Osteoblast (primary cell): ENCODE data around the gene TMEM101. TPM values are rescaled to one million over a fixed set of nuclear protein-coding genes. Genes with fewer than 3 reads are reported as not detected.

Source experiments
- DNase-seq: peaks from one replicate; pipeline ENCODE4 v3.0.0; 2011; ENCODE audit warnings: low spot score, mixed read lengths; ENCODE audit not compliant: insufficient read length; ENCODE audit errors: missing footprints
- H2AFZ ChIP-seq: 2 replicates; pipeline ENCODE4 v1.6.0; 2011; ENCODE audit warnings: mild to moderate bottlenecking, low read length
- H3K27ac ChIP-seq: 2 replicates; pipeline ENCODE4 v1.5.1; 2011; ENCODE audit warnings: mild to moderate bottlenecking, low read depth, low read length, moderate library complexity
- H3K27me3 ChIP-seq: 2 replicates; pipeline ENCODE4 v1.6.0; 2012; ENCODE audit warnings: mild to moderate bottlenecking, control low read depth, inconsistent platforms, low read length, moderate library complexity; ENCODE audit not compliant: insufficient read depth
- H3K36me3 ChIP-seq: 2 replicates; pipeline ENCODE4 v1.5.1; 2011; ENCODE audit warnings: mild to moderate bottlenecking, low read length, control low read depth, moderate library complexity; ENCODE audit not compliant: insufficient read depth
- H3K4me1 ChIP-seq: 2 replicates; pipeline ENCODE4 v1.5.1; 2011; ENCODE audit warnings: mild to moderate bottlenecking, low read length, control low read depth, moderate library complexity; ENCODE audit not compliant: insufficient read depth
- H3K4me2 ChIP-seq: 2 replicates; pipeline ENCODE4 v1.6.0; 2011; ENCODE audit warnings: mild to moderate bottlenecking, low read length; ENCODE audit not compliant: insufficient read depth
- H3K4me3 ChIP-seq: fragments of 200-600 bp; sonication (generic); 3 replicates; pipeline ENCODE4 v1.5.1; 2012; ENCODE audit warnings: mild to moderate bottlenecking, low read length, inconsistent platforms; ENCODE audit not compliant: insufficient read depth
- H3K79me2 ChIP-seq: 2 replicates; pipeline ENCODE4 v1.6.0; 2012; ENCODE audit warnings: mild to moderate bottlenecking, low read length, control low read depth, inconsistent platforms; ENCODE audit not compliant: insufficient read depth
- H3K9me3 ChIP-seq: 2 replicates; pipeline ENCODE4 v1.5.1; 2011; ENCODE audit warnings: low read depth, low read length, control low read depth
- H4K20me1 ChIP-seq: 2 replicates; pipeline ENCODE4 v1.6.0; 2012; ENCODE audit warnings: mild to moderate bottlenecking, low read length, control low read depth; ENCODE audit not compliant: insufficient read depth
- total RNA-seq: library from RNA; depleted of rRNA; stranded (reverse); fragments of >200 nt; gene quantifications from 2 replicates; pipeline ENCODE4 v1.2.3, GENCODE V29; 2012
- TF ChIP-seq, protein P1 (sequence below): IDR thresholded peaks from 2 replicates; pipeline ENCODE4 v1.5.1; 2011; ENCODE audit warnings: mild to moderate bottlenecking, low read depth, low read length, moderate library complexity; ENCODE audit errors: extremely low read depth

The TMEM101 gene
- total RNA-seq, 1 donor = 47.8 TPM

DNA sequence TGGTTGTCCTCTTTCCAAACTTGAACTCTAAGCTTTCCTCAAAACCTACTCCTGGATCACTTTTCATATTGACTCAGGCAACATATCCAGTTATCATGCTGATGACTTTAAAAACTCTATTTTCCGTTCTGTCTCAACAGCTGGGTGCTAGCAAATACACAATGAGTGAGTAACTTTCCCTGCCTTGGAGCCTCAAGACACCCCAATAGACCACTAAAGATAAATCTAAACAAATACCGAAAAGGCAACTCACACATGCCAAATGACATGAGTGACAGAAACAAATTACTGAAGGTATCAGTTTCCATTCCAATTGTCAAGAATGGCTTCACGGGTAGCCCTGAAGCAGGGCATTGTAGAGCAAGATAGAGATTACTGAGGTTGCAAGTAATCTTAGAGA lies 15.7 kb upstream of the TMEM101 start:
- Histone ChIP-seq H3K79me2 (peaks cover 5% of the 10 kb centered on the region), H3K4me1 (no peaks in the 10 kb centered on the region), H3K36me3 (peaks cover 53% of the 10 kb centered on the region), H2AFZ (no peak overlapping the region), H3K27ac (no peak overlapping the region), H3K4me3 (no peak overlapping the region), H4K20me1 (peaks cover 3% of the 10 kb centered on the region), H3K4me2 (no peak overlapping the region), H3K9me3 (no peaks in the 10 kb centered on the region), H3K27me3 (no peaks in the 10 kb centered on the region)
- TF ChIP-seq, protein P1, sequence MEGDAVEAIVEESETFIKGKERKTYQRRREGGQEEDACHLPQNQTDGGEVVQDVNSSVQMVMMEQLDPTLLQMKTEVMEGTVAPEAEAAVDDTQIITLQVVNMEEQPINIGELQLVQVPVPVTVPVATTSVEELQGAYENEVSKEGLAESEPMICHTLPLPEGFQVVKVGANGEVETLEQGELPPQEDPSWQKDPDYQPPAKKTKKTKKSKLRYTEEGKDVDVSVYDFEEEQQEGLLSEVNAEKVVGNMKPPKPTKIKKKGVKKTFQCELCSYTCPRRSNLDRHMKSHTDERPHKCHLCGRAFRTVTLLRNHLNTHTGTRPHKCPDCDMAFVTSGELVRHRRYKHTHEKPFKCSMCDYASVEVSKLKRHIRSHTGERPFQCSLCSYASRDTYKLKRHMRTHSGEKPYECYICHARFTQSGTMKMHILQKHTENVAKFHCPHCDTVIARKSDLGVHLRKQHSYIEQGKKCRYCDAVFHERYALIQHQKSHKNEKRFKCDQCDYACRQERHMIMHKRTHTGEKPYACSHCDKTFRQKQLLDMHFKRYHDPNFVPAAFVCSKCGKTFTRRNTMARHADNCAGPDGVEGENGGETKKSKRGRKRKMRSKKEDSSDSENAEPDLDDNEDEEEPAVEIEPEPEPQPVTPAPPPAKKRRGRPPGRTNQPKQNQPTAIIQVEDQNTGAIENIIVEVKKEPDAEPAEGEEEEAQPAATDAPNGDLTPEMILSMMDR = no peak
- DNase-seq = peak; percentile 37

DNA sequence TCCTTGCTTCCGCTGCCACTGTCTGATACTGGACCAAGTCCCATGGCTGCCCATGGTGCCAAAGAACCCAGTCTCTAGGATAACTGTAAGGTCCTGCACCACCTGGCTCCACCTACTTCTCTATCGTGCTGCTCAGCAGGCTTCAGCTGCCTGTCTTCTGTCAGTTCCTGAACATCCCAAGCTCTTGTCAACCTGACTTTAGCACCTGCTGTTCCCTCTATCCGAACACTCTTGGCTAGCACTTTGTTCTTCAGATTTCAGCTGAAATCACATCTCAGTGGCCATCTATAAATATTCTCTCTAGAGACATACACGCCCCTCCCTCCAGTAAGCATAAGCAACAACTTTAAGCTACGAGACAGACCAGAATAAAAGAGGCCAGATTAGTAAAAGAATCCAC lies 15.0 kb upstream of the TMEM101 start:
- H3K36me3 ChIP-seq = peaks cover 53% of the 10 kb centered on the region
- peak; percentile 36 for DNase-seq
- no peaks in the 10 kb centered on the region for H3K27me3 ChIP-seq
- no peak overlapping the region for H3K4me2 ChIP-seq
- TF ChIP-seq, protein P1 = no peak
- H4K20me1 ChIP-seq = peaks cover 3% of the 10 kb centered on the region
- no peak overlapping the region for H3K27ac ChIP-seq
- no peak overlapping the region for H3K4me3 ChIP-seq
- H2AFZ ChIP-seq = no peak overlapping the region
- no peaks in the 10 kb centered on the region for H3K9me3 ChIP-seq
- no peaks in the 10 kb centered on the region for H3K4me1 ChIP-seq
- H3K79me2 ChIP-seq = peaks cover 5% of the 10 kb centered on the region

- TF ChIP-seq, protein P1 = no peak
- H3K9me3 ChIP-seq = no peaks in the 10 kb centered on the region
These were observed 10.1 kb upstream of the TMEM101 start for GRCh38 chr17:44024853-44025252.

GRCh38 chr17:44024271-44024663 lies 9.5 kb upstream of the TMEM101 start:
- H3K27me3 ChIP-seq = no peaks in the 10 kb centered on the region
- H3K36me3 ChIP-seq = peaks cover 26% of the 10 kb centered on the region
- no peaks in the 10 kb centered on the region for H3K4me1 ChIP-seq
- peaks cover 3% of the 10 kb centered on the region for H4K20me1 ChIP-seq
- no peak overlapping the region for H3K4me3 ChIP-seq
- DNase-seq = no peak
- H3K9me3 ChIP-seq = no peaks in the 10 kb centered on the region
- H2AFZ ChIP-seq = no peak overlapping the region
- no peak overlapping the region for H3K4me2 ChIP-seq
- H3K79me2 ChIP-seq = no peaks in the 10 kb centered on the region
- H3K27ac ChIP-seq = no peak overlapping the region
- TF ChIP-seq, protein P1 = no peak

More at GRCh38 chr17:44024853-44025252, 10.1 kb upstream of the TMEM101 start:
- no peak overlapping the region for H3K4me2 ChIP-seq
- H4K20me1 ChIP-seq = peaks cover 3% of the 10 kb centered on the region
- peaks cover 3% of the 10 kb centered on the region for H3K79me2 ChIP-seq
- H3K4me1 ChIP-seq = no peaks in the 10 kb centered on the region
- DNase-seq = peak; percentile 26
- peaks cover 32% of the 10 kb centered on the region for H3K36me3 ChIP-seq
- no peak overlapping the region for H2AFZ ChIP-seq
- no peak overlapping the region for H3K27ac ChIP-seq
- no peaks in the 10 kb centered on the region for H3K27me3 ChIP-seq
- no peak overlapping the region for H3K4me3 ChIP-seq
